ENCODE results near the gene GM2A.

GM2A gene

GRCh38 chr5:151264113-151264512 is 11.1 kb downstream of the GM2A start:
- no peak for TF ChIP-seq CTCF (IDR thresholded peaks at IDR 0.05; ENCODE audit: low read depth, low read length)
- H3K36me3 ChIP-seq, result no peaks in the 10 kb centered on the region
- H3K27ac ChIP-seq, result no peak overlapping the region
- no peak for DNase-seq
- no peaks in the 10 kb centered on the region for H3K9me3 ChIP-seq (ENCODE audit: severe bottlenecking)
- no peak overlapping the region for H3K4me3 ChIP-seq (ENCODE audit: low read depth, low read length)
- no peaks in the 10 kb centered on the region for H3K27me3 ChIP-seq (ENCODE audit: insufficient read depth, low read depth, severe bottlenecking)

- TF ChIP-seq CTCF (IDR thresholded peaks at IDR 0.05; ENCODE audit: low read depth, low read length), result no peak
- no peak for DNase-seq
- Histone ChIP-seq H3K36me3 (no peaks in the 10 kb centered on the region), H3K27ac (no peak overlapping the region), H3K4me3 (ENCODE audit: low read depth, low read length) (no peak overlapping the region), H3K9me3 (ENCODE audit: severe bottlenecking) (no peaks in the 10 kb centered on the region), H3K27me3 (ENCODE audit: insufficient read depth, low read depth, severe bottlenecking) (no peaks in the 10 kb centered on the region)
Measured at GRCh38 chr5:151267491-151268260, 14.7 kb downstream of the GM2A start.

GRCh38 chr5:151270599-151270998 is 17.6 kb downstream of the GM2A start:
- H3K4me3 ChIP-seq (ENCODE audit: low read depth, low read length), result no peak overlapping the region
- TF ChIP-seq CTCF (IDR thresholded peaks at IDR 0.05; ENCODE audit: low read depth, low read length), result no peak
- no peak overlapping the region for H3K27ac ChIP-seq
- H3K36me3 ChIP-seq, result no peaks in the 10 kb centered on the region
- no peaks in the 10 kb centered on the region for H3K9me3 ChIP-seq (ENCODE audit: severe bottlenecking)
- no peak for DNase-seq
- no peaks in the 10 kb centered on the region for H3K27me3 ChIP-seq (ENCODE audit: insufficient read depth, low read depth, severe bottlenecking)

GRCh38 chr5:151271336-151271735 is 18.4 kb downstream of the GM2A start:
- Histone ChIP-seq H3K4me3 (ENCODE audit: low read depth, low read length) (no peak overlapping the region), H3K9me3 (ENCODE audit: severe bottlenecking) (no peaks in the 10 kb centered on the region), H3K36me3 (no peaks in the 10 kb centered on the region), H3K27me3 (ENCODE audit: insufficient read depth, low read depth, severe bottlenecking) (no peaks in the 10 kb centered on the region), H3K27ac (no peak overlapping the region)
- no peak for TF ChIP-seq CTCF (IDR thresholded peaks at IDR 0.05; ENCODE audit: low read depth, low read length)
- no peak for DNase-seq

GRCh38 chr5:151274666-151275065 is 21.7 kb downstream of the GM2A start:
- H3K36me3 ChIP-seq, result no peaks in the 10 kb centered on the region
- no peak for TF ChIP-seq CTCF (IDR thresholded peaks at IDR 0.05; ENCODE audit: low read depth, low read length)
- DNase-seq, result no peak
- no peak overlapping the region for H3K4me3 ChIP-seq (ENCODE audit: low read depth, low read length)
- no peaks in the 10 kb centered on the region for H3K9me3 ChIP-seq (ENCODE audit: severe bottlenecking)
- no peaks in the 10 kb centered on the region for H3K27me3 ChIP-seq (ENCODE audit: insufficient read depth, low read depth, severe bottlenecking)
- no peak overlapping the region for H3K27ac ChIP-seq

- DNase-seq, result no peak
Measured at GRCh38 chr5:151275803-151276202, 22.8 kb downstream of the GM2A start.

More at GRCh38 chr5:151275803-151276202, 22.8 kb downstream of the GM2A start:
- TF ChIP-seq CTCF (IDR thresholded peaks at IDR 0.05; ENCODE audit: low read depth, low read length), result no peak
- Histone ChIP-seq H3K9me3 (ENCODE audit: severe bottlenecking) (no peaks in the 10 kb centered on the region), H3K27me3 (ENCODE audit: insufficient read depth, low read depth, severe bottlenecking) (no peaks in the 10 kb centered on the region), H3K27ac (no peak overlapping the region), H3K36me3 (no peaks in the 10 kb centered on the region), H3K4me3 (ENCODE audit: low read depth, low read length) (no peak overlapping the region)
